HG03139 (cell line): ENCODE data around the gene ASPDH.
A peak's percentile ranks its signal among the peaks of the same experiment; 100 is the strongest.

Experiments used
- ATAC-seq: cut with Tn5 transposase; IDR thresholded peaks from one replicate; pipeline ENCODE4 v1.9.1; 2021; ENCODE audit not compliant: unreplicated experiment

The ASPDH gene

GRCh38 chr19:50516456-50516855, 2.7 kb upstream of the ASPDH start:
- ATAC-seq = no peak

DNA sequence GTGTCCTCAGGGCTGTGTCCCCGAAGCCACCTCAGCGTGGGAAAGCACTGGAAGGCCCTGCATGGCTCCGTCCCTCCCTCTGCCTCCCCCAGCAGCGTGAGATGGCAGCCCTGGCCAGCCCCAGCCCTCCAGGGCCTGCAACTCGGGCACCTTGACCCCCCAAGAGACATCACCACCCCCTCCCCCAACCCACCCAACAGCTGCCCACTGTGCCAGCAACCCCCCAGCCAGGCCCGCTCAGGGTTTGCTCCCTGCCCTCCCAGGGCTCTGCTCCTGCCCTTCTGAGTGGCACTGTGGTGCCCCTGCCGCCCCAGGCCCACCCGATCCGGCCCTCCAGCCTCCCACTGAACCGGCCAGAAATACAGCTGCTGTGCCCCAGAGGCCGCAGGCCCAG, 1.5 kb upstream of the ASPDH start:
- no peak for ATAC-seq

DNA sequence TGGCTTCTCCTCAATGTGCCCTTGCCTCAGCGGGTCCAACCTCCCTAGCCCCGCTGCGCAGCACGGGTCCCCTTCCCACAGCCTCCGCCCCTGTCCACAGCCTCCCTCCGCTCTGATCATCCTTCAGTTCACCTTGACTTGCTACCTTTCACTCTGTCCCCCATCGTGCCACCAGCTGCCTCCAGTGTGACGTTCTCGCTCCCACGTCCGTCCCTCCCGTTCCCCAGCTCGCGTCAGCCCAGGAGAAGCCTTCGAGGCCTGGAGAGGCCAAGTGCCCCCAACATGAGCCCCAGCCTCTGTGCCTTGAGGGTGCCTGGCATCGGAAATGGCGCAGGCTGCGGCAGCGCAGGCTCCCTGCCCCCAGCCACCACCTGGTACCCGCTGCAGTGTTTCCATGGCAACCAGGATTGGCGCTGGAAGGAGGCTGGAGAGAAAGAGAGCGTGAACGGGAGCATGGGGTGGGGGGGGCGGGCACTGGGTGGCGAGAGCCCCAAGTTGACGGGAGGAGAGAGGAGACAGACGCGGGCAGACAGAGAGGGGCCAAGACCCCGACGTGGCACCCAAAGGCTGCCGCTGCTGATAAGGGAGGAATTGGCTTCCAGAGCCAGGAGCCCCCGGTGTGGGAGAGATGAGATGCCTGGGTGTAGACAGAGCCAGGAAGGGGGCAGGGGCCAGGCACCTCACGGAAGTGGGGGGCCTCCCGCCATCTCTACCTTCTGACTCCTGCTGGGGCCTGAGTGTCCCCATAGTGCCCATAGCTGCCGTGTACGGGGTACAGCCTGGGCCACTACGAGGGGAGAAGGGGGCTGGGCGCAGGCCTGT, 844 bp upstream of the ASPDH start:
- no peak for ATAC-seq

DNA sequence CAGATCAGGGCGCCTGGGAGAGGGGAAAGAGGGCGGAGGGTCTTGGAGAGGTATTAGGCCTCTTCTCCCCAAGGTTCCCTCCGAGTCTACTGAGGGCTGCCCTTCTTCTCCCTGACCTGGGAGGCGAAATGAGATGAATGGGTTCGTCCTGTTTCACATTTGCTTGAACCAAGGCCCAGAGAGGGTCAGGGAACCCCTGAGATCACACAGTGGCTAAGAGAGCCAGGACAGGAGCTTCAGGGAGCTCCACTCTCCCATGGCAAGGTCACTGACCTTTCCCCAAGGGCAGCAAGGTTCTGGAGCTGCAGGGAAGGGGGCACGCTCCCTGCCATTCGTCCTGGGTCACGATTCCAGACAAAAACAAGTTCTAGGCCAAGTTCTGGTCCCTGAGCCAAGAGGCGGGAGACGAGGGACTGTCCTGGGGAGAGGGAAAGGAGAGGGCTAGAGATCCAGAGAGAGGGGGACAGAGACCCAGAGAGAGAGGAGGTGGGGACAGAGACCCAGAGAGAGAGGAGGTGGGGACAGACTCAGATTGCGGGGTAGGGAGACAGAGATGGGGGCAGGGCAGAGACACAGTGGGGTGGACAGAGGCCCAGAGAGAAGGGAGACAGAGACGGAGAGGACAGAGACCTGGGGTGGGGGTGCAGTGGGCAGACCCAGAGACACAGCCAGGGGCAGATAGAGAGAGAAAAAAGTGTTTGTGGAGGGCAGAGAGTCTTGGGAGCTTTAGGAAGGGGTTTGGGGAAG, 541 bp downstream of the ASPDH start:
- ATAC-seq = no peak

DNA sequence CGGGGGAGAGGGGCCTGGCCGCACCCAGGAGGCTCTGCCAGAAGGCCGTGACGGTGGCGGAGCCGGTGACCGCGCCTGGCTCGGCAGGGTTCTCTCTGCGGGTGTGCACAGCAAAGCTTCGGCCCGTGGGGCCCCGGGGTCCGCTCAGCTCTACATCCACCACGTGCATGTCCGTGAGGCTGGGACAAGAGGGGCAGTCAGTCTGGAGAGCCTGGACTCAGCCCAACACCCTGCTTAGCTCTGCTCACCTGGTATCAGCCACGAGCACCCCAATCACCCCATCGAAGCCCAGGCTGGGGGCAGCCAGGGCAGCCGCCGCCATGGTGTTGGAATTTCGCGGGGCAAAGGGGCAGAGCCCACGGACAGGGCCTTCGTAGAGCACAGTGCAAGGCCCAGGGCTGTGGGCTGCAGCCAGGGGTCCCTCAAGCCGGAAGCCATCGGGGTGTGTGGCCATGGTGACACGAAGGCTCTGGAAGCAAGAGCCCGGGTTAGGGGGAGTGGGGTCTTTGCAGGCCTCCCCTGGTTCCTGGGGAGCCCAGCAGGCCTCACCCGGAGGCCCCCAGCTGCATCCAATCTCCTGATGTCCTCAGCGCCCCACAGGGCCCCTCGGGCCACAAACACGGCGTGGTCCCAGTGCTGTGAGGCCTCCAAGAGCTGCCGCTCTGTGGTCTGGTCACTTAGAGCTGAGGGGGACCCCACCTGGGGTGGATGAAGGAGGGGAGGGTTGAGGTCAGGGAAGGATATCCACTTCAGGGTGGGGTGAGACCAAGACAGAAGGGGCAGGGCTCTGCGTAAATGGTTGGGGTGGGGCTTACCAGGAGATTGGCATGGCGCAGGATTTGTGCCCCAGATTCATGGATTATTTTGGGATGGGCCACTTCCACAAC, 1.4 kb downstream of the ASPDH start:
- no peak for ATAC-seq

DNA sequence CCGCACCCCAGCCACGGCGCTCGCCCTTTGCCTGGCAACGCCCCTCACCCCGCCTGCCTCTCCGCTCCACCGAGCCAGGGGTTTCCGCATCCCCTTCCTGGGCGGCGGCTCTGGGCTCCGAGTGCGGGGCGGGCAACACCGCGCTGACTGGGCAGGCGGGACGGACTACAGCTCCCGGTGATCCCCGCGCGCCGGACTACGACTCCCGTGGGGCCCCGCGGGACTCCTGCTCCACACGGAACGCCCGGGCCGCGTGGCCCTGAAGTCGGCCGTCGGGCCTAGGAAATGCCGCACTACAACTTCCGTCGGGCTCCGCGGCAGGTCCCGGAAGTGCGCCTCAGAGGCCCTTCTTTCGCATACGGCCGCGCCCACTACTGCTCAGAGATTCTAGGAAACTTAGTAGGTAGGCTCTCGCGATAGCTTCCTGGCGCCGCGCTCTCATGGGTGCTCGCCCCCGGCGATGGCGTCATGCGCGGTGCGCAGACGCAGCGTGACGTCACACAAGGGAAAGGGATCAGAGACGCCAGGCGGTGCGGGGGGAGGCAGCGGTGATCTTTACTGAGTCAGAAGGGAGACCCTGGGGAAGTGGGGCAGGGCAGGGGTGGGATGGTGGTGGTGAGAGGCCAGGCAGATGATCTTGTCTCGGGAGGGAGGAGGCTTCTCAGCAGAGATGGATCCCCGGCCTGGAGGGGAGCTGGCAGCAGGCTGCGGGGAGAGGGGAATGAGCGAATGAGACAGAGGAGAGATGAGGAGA, 2.5 kb downstream of the ASPDH start, which contains the start of gene JOSD2:
Gene JOSD2, minus strand, starts transcription at position 123 of the 754 bp plus-strand sequence. CDS start 760 bp downstream, outside the sequence.
- ATAC-seq = peak; percentile 86

DNA sequence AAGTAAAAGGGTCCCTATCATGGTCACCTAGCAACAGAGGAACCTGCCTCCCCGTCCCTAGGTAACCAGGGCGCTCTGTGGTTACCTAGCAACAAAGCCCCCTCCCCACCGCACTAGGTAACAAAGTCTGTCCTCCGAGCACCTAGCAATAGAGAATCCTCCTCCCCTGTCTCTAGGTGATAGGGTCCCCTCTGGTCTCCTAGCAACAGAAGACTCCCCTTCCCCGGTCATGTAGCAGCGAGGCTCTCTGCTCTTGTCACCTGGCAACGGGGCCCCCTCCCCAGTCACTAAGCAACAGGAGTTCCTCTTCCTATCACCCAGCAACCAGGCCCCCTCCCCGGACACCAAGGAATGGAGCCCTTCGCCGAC, 3.0 kb downstream of the ASPDH start:
- ATAC-seq = no peak

DNA sequence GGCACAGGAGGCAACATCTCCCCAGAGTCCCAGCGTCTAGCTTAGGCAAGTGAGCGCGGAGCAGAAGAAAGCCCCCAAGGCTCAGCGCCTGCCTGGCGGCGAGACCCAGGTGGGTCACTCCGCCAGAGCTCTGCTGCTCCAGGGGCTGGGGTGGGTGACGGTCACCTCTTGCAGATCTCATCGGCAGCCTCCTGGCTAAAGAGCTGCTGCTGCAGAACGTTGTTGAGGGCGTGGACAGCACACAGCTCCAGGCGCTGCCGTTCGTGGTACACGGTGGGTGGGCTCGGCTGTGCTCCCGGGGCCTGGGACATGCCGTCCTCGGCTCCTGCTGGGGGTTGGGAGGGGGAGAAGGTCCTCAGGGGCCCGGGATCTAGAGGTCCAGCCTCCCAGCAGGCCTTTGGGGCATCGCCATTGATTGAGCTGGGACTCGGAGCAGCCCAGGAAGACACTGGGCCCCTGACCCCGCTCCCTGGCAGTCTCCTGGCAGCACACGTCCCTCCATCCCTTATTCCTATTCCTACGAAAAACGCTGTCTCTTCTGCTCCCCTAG, 3.5 kb downstream of the ASPDH start:
- ATAC-seq = no peak

DNA sequence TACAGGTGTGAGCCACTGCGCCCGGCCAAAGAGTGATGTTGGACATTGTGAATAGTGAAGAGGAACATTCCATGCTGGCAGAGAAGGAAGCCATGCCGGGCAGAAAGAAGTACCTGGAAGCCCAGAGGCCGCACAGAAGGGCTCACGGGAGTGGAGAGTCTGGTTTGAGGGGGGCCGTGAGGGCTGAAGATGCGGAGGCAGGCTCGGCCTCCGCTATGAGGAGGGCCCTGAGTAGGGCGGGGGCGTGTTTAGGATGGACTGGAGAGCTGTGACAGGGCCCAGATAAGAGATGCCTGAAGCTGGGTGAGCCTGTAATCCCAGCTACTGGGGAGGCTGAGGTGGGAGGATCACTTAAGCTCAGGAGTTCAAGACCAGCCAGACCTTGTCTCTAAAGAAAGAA, 4.3 kb downstream of the ASPDH start:
- no peak for ATAC-seq

DNA sequence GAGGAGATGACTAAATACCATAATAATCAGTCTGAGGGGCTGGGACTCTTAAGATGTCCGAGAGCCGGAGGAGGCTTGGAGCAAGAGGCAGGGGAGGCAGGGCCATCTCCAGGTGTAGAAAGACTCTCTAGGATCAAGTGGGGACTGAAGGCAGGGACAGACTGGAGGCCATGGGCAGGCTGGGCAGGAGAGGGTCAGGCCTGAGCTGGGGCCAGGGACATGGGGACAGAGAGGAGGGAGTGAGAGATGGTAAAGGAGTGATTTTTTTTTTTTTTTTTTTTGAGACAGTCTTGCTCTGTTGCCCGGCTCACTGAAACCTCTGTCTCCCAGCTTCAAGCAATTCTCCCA, 4.9 kb downstream of the ASPDH start:
- no peak for ATAC-seq

DNA sequence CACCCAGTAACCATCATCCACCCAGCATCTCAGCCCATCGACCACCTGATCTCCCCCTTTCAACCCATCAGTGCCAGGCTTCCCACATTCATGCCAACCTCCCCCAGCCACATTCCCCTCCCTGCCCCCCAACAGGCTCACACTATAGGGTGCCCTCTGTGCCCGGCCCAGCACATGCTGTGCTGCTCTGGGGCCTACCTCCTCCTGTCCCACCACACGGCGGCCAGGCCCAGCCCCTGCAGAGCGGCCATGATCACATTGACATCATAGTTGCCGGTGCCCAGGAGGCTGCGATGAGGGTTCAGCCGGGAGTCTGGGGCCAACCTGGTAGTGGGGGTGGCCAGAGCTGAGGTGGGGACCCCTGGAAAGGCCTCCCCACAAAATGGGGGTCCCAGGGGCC, 6.3 kb downstream of the ASPDH start:
- ATAC-seq = no peak

GRCh38 chr19:50506700-50507099, 7.0 kb downstream of the ASPDH start:
- no peak for ATAC-seq

- no peak for ATAC-seq
These were observed 7.7 kb downstream of the ASPDH start for GRCh38 chr19:50505856-50506611.

DNA sequence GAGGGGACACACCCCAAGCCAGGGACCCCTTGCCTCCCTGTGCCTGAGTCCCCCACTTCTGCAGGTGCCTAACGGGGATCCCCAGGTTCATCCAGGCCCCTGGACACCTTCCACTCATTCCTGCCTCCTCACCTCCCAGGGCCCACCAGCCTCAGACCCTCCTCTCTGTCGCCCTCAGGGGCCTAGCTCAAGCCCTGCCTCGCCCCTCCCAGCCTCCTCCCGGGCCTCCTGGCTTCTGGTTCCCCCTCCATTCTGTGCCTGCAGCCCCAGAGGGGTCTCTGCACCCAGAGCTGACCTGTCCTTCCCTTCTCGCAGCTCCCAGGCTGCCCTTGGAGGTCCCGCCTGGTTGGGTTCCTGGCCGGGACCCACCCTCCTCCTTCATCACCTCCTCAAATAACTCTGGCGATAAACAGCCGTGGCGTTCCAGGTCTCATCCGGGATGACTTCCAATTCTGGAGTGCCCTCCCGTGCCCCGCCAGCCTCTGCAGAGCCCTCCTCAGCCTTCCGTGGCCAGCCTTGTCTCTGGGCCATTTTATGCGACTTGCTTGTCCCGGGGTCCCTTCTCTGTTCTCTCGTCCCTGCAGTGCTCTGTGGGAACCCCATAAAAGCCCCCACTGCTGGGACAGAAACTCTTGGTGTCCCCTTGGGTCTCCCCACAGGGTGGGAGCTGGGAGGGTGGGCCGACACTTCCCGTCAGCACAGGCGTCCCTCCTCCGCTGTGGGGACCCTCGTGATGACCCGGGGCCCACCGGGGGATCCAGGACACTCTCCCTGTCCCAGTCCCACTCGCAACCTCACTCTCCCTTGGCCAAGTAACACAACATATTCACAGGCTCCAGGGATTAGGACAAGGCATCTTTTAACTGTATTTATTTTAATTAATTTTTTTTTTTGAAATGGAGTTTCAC, 11.9 kb downstream of the ASPDH start:
- no peak for ATAC-seq

DNA sequence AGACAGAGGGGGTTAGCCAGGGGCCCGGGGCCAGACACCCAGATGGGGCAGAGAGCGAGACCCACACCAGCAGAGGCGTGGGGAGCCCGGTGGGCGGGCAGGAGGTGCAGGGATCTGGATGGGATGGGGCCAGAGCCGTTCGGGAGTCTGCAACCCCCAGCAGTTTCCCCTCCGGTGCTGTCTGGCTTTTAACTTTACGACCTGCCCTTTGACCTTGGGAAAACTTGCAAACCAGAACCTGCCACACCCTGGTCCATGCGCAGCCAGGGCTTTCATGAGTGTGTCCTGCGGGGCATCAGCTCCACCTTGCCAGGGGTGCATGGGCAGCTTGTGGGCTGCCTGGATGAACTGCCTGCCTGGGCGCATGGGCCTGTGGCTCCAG, 12.5 kb downstream of the ASPDH start:
- no peak for ATAC-seq

DNA sequence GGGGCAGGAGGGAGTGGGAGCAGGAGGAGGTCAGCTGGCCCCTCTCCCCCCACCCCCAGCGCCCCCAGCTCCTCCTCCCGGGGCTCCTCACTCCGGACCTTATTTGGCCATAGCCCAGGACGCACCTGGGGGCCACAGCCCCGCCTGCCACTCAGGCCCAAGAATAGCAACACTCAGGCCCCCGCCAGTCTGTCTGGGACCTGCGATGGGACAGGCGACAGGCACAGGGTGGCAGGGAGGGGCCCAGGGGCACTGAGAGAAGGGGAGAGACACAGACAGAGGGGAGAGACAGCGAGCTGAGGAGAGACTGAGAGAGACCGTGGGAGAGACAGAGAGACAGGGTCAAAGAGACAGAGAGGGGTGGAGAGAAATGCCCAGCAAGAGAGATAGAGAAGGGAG, 13.0 kb downstream of the ASPDH start:
- no peak for ATAC-seq

GRCh38 chr19:50500060-50500752, 13.5 kb downstream of the ASPDH start:
- ATAC-seq = no peak
